Measurements from ENCODE around the gene PDX1.

Gene PDX1

GRCh38 chr13:27918041-27918917 is 1.5 kb upstream of the PDX1 start:
- TF ChIP-seq CTCF (IDR thresholded peaks at IDR 0.05; ENCODE audit: low read depth, low read length, missing control alignments): no peak
- DNase-seq (ENCODE audit: low read depth): no peak
- H3K4me3 ChIP-seq (ENCODE audit: low read depth, low read length): no peak overlapping the region

GRCh38 chr13:27918918-27919658 is 712 bp upstream of the PDX1 start:
- no peak for DNase-seq (ENCODE audit: low read depth)
- no peak for TF ChIP-seq CTCF (IDR thresholded peaks at IDR 0.05; ENCODE audit: low read depth, low read length, missing control alignments)
- H3K4me3 ChIP-seq (ENCODE audit: low read depth, low read length): no peak overlapping the region

GRCh38 chr13:27919659-27919933 is 204 bp upstream of the PDX1 start:
- no peak for TF ChIP-seq CTCF (IDR thresholded peaks at IDR 0.05; ENCODE audit: low read depth, low read length, missing control alignments)
- DNase-seq (ENCODE audit: low read depth): no peak
- no peak overlapping the region for H3K4me3 ChIP-seq (ENCODE audit: low read depth, low read length)

- no peak for TF ChIP-seq CTCF (IDR thresholded peaks at IDR 0.05; ENCODE audit: low read depth, low read length, missing control alignments)
- no peak overlapping the region for H3K4me3 ChIP-seq (ENCODE audit: low read depth, low read length)
- no peak for DNase-seq (ENCODE audit: low read depth)
These were observed 1.0 kb downstream of the PDX1 start for GRCh38 chr13:27920677-27921420.

- DNase-seq (ENCODE audit: low read depth): no peak
- no peak for TF ChIP-seq CTCF (IDR thresholded peaks at IDR 0.05; ENCODE audit: low read depth, low read length, missing control alignments)
- H3K4me3 ChIP-seq (ENCODE audit: low read depth, low read length): no peak overlapping the region
These were observed 1.7 kb downstream of the PDX1 start for GRCh38 chr13:27921421-27921960.

- no peak for TF ChIP-seq CTCF (IDR thresholded peaks at IDR 0.05; ENCODE audit: low read depth, low read length, missing control alignments)
- no peak overlapping the region for H3K4me3 ChIP-seq (ENCODE audit: low read depth, low read length)
- DNase-seq (ENCODE audit: low read depth): no peak
These were observed 2.4 kb downstream of the PDX1 start for GRCh38 chr13:27921961-27922882.
